ENCODE measurements around the gene ENO2.

DNA sequence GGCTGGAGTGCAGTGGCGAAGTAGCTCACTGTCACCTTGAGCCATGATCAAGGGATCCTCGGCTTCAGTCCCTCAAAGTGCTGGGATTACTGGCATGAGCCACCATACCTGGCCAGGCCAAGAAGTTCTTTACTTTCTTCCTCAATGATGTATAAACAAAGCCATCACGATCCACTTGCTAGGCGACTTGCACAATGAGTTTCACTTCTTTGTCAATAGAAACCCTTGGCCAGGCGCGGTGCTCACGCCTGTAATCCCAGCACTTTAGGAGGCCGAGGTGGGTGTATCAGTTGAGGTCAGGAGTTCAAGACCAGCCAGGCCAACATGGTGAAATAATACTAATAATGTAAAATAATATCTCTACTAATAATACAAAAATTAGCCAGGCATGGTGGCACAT lies 26.9 kb upstream of the ENO2 start:
- TF ChIP-seq, protein P1, sequence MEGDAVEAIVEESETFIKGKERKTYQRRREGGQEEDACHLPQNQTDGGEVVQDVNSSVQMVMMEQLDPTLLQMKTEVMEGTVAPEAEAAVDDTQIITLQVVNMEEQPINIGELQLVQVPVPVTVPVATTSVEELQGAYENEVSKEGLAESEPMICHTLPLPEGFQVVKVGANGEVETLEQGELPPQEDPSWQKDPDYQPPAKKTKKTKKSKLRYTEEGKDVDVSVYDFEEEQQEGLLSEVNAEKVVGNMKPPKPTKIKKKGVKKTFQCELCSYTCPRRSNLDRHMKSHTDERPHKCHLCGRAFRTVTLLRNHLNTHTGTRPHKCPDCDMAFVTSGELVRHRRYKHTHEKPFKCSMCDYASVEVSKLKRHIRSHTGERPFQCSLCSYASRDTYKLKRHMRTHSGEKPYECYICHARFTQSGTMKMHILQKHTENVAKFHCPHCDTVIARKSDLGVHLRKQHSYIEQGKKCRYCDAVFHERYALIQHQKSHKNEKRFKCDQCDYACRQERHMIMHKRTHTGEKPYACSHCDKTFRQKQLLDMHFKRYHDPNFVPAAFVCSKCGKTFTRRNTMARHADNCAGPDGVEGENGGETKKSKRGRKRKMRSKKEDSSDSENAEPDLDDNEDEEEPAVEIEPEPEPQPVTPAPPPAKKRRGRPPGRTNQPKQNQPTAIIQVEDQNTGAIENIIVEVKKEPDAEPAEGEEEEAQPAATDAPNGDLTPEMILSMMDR (IDR thresholded peaks at IDR 0.05) = no peak
- TF ChIP-seq POLR2A (IDR thresholded peaks at IDR 0.05) = no peak
